ENCODE data around the gene NR2C1.
A peak's percentile ranks its signal among the peaks of the same experiment; 100 is the strongest.

The NR2C1 gene

DNA sequence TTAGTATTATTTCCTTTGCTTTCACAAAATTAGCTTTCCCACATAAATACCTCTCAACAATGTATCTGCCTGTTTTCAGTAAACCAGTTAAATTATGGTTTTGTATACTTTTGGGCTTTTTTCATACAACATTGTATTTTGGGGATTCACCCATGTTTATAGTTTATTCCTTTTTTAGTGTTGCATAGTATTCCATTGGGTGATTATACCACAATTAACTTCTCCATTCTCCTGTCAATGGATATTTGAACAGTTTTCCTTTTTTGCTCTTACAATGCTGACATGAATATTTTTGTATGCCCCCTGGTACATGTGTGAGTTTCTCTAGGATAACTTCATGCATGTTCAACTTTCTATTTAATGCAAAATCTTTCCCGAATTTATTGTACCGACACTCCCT is 57.3 kb downstream of the NR2C1 start:
- H3K4me3 ChIP-seq (replicated peaks; ENCODE audit: low read depth, low read length), result no peak overlapping the region
- TF ChIP-seq, protein P1, sequence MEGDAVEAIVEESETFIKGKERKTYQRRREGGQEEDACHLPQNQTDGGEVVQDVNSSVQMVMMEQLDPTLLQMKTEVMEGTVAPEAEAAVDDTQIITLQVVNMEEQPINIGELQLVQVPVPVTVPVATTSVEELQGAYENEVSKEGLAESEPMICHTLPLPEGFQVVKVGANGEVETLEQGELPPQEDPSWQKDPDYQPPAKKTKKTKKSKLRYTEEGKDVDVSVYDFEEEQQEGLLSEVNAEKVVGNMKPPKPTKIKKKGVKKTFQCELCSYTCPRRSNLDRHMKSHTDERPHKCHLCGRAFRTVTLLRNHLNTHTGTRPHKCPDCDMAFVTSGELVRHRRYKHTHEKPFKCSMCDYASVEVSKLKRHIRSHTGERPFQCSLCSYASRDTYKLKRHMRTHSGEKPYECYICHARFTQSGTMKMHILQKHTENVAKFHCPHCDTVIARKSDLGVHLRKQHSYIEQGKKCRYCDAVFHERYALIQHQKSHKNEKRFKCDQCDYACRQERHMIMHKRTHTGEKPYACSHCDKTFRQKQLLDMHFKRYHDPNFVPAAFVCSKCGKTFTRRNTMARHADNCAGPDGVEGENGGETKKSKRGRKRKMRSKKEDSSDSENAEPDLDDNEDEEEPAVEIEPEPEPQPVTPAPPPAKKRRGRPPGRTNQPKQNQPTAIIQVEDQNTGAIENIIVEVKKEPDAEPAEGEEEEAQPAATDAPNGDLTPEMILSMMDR (IDR thresholded peaks at IDR 0.05; ENCODE audit: insufficient read depth, low read length, poor library complexity, severe bottlenecking), result no peak
- no peaks in the 10 kb centered on the region for H3K27me3 ChIP-seq (replicated peaks; ENCODE audit: control insufficient read depth, insufficient read depth, low read length)
- no peak for DNase-seq (ENCODE audit: extremely low read depth, insufficient read length)
- no peaks in the 10 kb centered on the region; the same call in 1 of the 2 replicates for H3K36me3 ChIP-seq (ENCODE audit: control insufficient read depth, insufficient read depth, low read length)

- Histone ChIP-seq H3K4me3 (replicated peaks; ENCODE audit: low read depth, low read length) (no peak overlapping the region), H3K27me3 (replicated peaks; ENCODE audit: control insufficient read depth, insufficient read depth, low read length) (no peaks in the 10 kb centered on the region), H3K36me3 (ENCODE audit: control insufficient read depth, insufficient read depth, low read length) (no peaks in the 10 kb centered on the region; the same call in 1 of the 2 replicates)
- TF ChIP-seq, protein P1 (IDR thresholded peaks at IDR 0.05; ENCODE audit: insufficient read depth, low read length, poor library complexity, severe bottlenecking), result no peak
- DNase-seq (ENCODE audit: extremely low read depth, insufficient read length), result no peak
These were observed 58.9 kb downstream of the NR2C1 start for GRCh38 chr12:95014554-95014953.

- no peaks in the 10 kb centered on the region for H3K36me3 ChIP-seq (ENCODE audit: control insufficient read depth, insufficient read depth, low read length)
- H3K27me3 ChIP-seq (replicated peaks; ENCODE audit: control insufficient read depth, insufficient read depth, low read length), result no peaks in the 10 kb centered on the region
- H3K4me3 ChIP-seq (replicated peaks; ENCODE audit: low read depth, low read length), result no peak overlapping the region
- no peak for DNase-seq (ENCODE audit: extremely low read depth, insufficient read length)
- TF ChIP-seq, protein P1 (IDR thresholded peaks at IDR 0.05; ENCODE audit: insufficient read depth, low read length, poor library complexity, severe bottlenecking), result no peak
These were observed 67.2 kb downstream of the NR2C1 start for GRCh38 chr12:95006206-95006605.

DNA sequence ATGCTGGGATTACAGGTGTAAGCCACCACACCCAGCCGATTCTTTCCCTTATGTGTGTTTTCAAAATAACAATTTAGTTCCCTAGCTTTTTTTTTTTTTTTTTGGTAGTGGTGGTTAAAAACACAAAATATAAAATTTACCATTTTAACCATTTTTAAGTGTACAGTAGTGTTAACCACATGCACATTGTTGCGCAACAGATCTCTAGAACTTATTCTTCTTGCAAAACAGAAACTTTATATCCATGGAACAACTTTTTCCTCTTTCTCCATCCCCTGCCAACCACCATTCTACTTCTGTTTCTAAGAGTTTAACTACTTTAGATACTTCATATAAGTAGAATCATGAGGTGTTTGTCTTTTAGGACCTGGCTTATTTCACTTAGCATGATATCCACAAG is 68.8 kb downstream of the NR2C1 start:
- no peak overlapping the region for H3K4me3 ChIP-seq (replicated peaks; ENCODE audit: low read depth, low read length)
- DNase-seq (ENCODE audit: extremely low read depth, insufficient read length), result no peak
- TF ChIP-seq, protein P1 (IDR thresholded peaks at IDR 0.05; ENCODE audit: insufficient read depth, low read length, poor library complexity, severe bottlenecking), result no peak
- no peaks in the 10 kb centered on the region for H3K27me3 ChIP-seq (replicated peaks; ENCODE audit: control insufficient read depth, insufficient read depth, low read length)
- no peaks in the 10 kb centered on the region; the same call in 1 of the 2 replicates for H3K36me3 ChIP-seq (ENCODE audit: control insufficient read depth, insufficient read depth, low read length)

DNA sequence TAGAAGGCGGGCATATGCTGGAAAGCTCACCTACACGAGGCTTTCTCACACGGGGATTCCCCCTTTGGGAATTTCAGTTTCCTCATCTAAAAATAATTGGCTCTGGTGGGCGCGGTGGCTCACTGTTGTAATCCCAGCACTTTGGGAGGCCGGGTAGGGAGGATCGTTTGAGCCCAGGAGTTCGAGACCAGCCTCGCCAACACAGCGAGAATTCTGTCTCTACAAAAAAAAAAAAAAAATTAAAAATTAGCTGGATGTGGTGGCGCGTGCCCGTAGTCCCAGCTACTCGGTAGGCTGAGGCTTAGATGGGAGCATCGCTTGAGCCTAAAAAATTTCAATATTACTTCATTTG is 69.5 kb downstream of the NR2C1 start:
- TF ChIP-seq, protein P1 (IDR thresholded peaks at IDR 0.05; ENCODE audit: insufficient read depth, low read length, poor library complexity, severe bottlenecking), result no peak
- Histone ChIP-seq H3K4me3 (replicated peaks; ENCODE audit: low read depth, low read length) (peak overlapping the region; percentile 82), H3K27me3 (replicated peaks; ENCODE audit: control insufficient read depth, insufficient read depth, low read length) (no peaks in the 10 kb centered on the region), H3K36me3 (ENCODE audit: control insufficient read depth, insufficient read depth, low read length) (no peaks in the 10 kb centered on the region; the same call in 1 of the 2 replicates)
- DNase-seq (ENCODE audit: extremely low read depth, insufficient read length), result no peak
